ENCODE results near the gene VPS4B.
A peak's percentile ranks its signal among the peaks of the same experiment; 100 is the strongest.
"Not testable (repeated sequence)": the region's sequence is repeated elsewhere in the genome, so short reads cannot be mapped to it uniquely, and the experiment has no call there.

Gene VPS4B

DNA sequence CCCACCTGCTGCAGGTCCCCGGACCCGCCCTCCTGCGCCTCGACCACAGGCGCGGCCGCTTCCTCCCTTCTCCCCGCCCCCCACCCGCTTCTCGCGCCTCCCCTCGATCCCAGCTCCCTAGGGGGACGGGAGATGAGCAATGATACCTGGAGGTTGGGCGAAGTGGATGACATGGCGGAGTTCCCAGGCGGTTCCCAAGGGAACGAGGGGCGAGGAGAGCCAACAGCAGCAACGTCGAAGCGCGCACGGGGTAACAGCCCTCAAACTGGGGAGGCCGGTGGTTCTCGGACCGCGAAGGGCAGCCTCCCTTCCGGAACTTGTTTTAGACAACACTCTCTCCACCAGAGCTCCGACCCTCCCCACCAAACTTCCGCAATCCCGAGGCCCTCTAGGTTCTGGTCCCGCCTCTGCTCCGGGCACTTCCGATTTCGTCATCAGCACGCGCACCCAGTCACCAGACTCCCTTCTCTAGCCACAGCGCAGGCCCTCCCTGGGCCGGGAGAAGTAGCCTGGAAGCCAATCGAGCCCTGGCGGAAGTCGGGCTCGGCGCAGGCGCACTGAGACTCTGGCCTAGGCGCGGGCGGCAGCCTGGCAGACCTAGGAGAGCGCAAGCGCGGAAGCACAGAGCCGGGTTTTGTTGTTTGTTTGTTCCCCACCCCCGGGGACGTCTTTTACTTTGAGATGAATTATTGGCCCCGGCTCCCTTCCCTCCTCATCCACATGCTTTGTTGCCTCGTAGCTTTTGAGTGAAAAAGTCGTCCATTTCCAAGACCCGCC lies at the start of gene VPS4B:
Gene VPS4B, minus strand, starts transcription at position 390 of the 777 bp plus-strand sequence. Its CDS starts 217 bp downstream, at position 173.
- TF ChIP-seq Cebpa-rat (IDR thresholded peaks at IDR 0.05): peak in 5 of 11 experiments; percentile 21 to 70 (median 41); a peak in 4 of 22 replicates
- H3K4me3 ChIP-seq: peak within 1 kb of the TSS; percentile 74 to 98 (median 90)
- peaks cover 16 to 38% (median 23%) of the 10 kb centered on the region in 10 experiments for H3K4me1 ChIP-seq
- H3K4me2 ChIP-seq: peak within 1 kb of the TSS; percentile 82 to 98 (median 87)
- H4K20me1 ChIP-seq: peaks cover 20 to 46% (median 29%) of the 10 kb centered on the region in 11 experiments; a peak in 18 of 22 replicates
- H3K27me3 ChIP-seq: no peaks in the 10 kb centered on the region
- peak within 1 kb of the TSS; percentile 88 to 98 (median 93) for H3K27ac ChIP-seq
- no peaks in the 10 kb centered on the region for H3K9me3 ChIP-seq (replicated peaks in 1 of 11)
- peak within 1 kb of the TSS; percentile 89 to 97 (median 93) for H3K9ac ChIP-seq
- peaks cover 34 to 37% (median 36%) of the 10 kb centered on the region in 11 experiments for H3K36me3 ChIP-seq

DNA sequence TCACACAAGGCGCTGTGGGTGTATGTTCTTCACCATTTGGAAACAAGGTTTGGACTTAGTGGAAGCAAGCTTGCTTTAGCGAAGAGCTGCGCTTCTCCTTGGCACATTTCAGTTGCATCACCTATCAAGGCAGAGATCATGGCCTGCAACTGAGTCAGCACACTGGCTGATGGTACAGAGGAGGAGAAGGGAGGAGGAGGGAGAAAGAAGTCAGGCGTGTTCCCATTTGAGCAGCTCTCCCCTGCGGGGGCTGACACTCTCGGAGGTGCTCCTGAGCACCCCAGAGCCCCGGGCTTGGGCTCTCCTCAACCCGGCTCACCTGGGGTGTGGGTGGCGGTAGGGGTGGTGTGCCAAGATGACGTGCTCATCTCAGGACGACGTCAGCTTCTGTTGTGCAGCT lies 48.5 kb upstream of the VPS4B start:
- no peaks in the 10 kb centered on the region for H3K4me1 ChIP-seq
- no peak for TF ChIP-seq Cebpa-rat (IDR thresholded peaks at IDR 0.05)
- no peaks in the 10 kb centered on the region for H3K27me3 ChIP-seq
- H3K27ac ChIP-seq: no peak overlapping the region
- no peak overlapping the region for H3K4me2 ChIP-seq
- no peak overlapping the region for H3K4me3 ChIP-seq
- no peaks in the 10 kb centered on the region for H4K20me1 ChIP-seq
- H3K9me3 ChIP-seq (replicated peaks in 1 of 11): no peaks in the 10 kb centered on the region
- H3K36me3 ChIP-seq: no peaks in the 10 kb centered on the region
- H3K9ac ChIP-seq: no peak overlapping the region

DNA sequence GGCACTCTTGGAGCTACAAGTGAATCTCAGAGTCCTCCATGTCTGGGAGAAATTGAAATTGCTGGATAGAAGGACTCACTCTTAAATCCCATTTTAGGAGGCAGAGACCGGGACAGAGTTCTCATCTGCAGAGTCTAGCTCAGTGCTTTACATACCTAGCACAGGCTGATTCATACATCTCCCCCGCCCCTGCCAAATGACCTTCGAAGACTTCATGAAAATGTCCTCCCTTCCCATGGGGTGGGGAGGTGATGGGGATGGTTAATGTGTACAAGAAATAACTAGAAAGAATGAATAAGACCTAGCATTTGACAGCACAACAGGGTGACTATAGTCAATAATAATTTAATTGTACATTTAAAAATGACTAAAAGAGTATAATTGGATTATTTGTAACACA lies 46.3 kb upstream of the VPS4B start:
- H3K9ac ChIP-seq: no peak overlapping the region
- no peaks in the 10 kb centered on the region for H3K36me3 ChIP-seq
- H3K27ac ChIP-seq: no peak overlapping the region
- H4K20me1 ChIP-seq: no peaks in the 10 kb centered on the region
- no peaks in the 10 kb centered on the region for H3K4me1 ChIP-seq
- TF ChIP-seq Cebpa-rat (IDR thresholded peaks at IDR 0.05): no peak
- H3K4me2 ChIP-seq: no peak overlapping the region
- no peaks in the 10 kb centered on the region for H3K27me3 ChIP-seq
- no peak overlapping the region for H3K4me3 ChIP-seq
- H3K9me3 ChIP-seq (replicated peaks in 1 of 11): no peaks in the 10 kb centered on the region

GRCh38 chr18:63467699-63468098 lies 45.4 kb upstream of the VPS4B start:
- no peak for TF ChIP-seq Cebpa-rat (IDR thresholded peaks at IDR 0.05)
- no peaks in the 10 kb centered on the region for H3K27me3 ChIP-seq
- H3K4me2 ChIP-seq: no peak overlapping the region
- no peaks in the 10 kb centered on the region for H3K9me3 ChIP-seq (replicated peaks in 1 of 11)
- H3K4me1 ChIP-seq: no peaks in the 10 kb centered on the region
- no peaks in the 10 kb centered on the region for H3K36me3 ChIP-seq
- no peak overlapping the region for H3K27ac ChIP-seq
- no peak overlapping the region for H3K4me3 ChIP-seq
- no peaks in the 10 kb centered on the region for H4K20me1 ChIP-seq
- no peak overlapping the region for H3K9ac ChIP-seq

DNA sequence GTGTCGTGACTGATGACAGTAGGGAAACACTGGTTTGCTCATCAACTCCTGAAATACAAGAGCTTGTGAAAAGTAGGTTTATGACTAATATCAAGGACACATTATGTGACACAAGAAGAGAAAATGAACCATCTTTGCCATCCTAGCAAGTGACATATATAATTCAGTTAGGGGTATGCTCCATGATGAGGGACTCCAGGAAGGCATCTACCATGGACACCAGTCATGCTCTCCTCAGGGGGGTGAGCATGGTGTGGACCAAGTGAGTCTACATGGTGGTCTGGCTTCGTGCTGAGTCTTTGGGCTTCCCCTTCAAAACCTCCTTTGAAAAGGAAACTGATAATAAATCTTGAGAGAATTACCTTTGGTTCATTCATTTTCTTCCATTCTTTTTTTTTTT lies 42.8 kb upstream of the VPS4B start:
- Histone ChIP-seq H3K4me2 (no peak overlapping the region), H3K36me3 (no peaks in the 10 kb centered on the region), H3K4me1 (no peaks in the 10 kb centered on the region), H3K4me3 (no peak overlapping the region), H4K20me1 (no peaks in the 10 kb centered on the region), H3K9me3 (replicated peaks in 1 of 11) (no peaks in the 10 kb centered on the region), H3K27me3 (no peaks in the 10 kb centered on the region), H3K27ac (no peak overlapping the region), H3K9ac (no peak overlapping the region)
- TF ChIP-seq Cebpa-rat (IDR thresholded peaks at IDR 0.05): no peak

- Histone ChIP-seq H3K9me3 (replicated peaks in 1 of 11) (peaks cover 0 to 5% (median 0%) of the 10 kb centered on the region in 11 experiments; a peak in 5 of 22 replicates), H3K27ac (no peak overlapping the region), H3K4me3 (no peak overlapping the region), H3K27me3 (no peaks in the 10 kb centered on the region), H3K36me3 (no peaks in the 10 kb centered on the region), H3K9ac (no peak overlapping the region), H4K20me1 (no peaks in the 10 kb centered on the region), H3K4me1 (no peaks in the 10 kb centered on the region), H3K4me2 (no peak overlapping the region)
- no peak for TF ChIP-seq Cebpa-rat (IDR thresholded peaks at IDR 0.05)
These were observed 42.2 kb upstream of the VPS4B start for GRCh38 chr18:63464434-63464833.

- H3K9me3 ChIP-seq (replicated peaks in 1 of 11): peaks cover 0 to 17% (median 0%) of the 10 kb centered on the region in 11 experiments; a peak in 5 of 22 replicates
- no peak for TF ChIP-seq Cebpa-rat (IDR thresholded peaks at IDR 0.05)
- H3K27me3 ChIP-seq: no peaks in the 10 kb centered on the region
- H3K4me3 ChIP-seq: no peak overlapping the region
- no peak overlapping the region for H3K4me2 ChIP-seq
- H4K20me1 ChIP-seq: no peaks in the 10 kb centered on the region
- no peak overlapping the region for H3K27ac ChIP-seq
- no peaks in the 10 kb centered on the region for H3K4me1 ChIP-seq
- H3K9ac ChIP-seq: no peak overlapping the region
- no peaks in the 10 kb centered on the region for H3K36me3 ChIP-seq
These were observed 38.1 kb upstream of the VPS4B start for GRCh38 chr18:63460414-63460813.

GRCh38 chr18:63457977-63458376 lies 35.7 kb upstream of the VPS4B start:
- H3K36me3 ChIP-seq: no peaks in the 10 kb centered on the region
- no peak overlapping the region for H3K9ac ChIP-seq
- no peak for TF ChIP-seq Cebpa-rat (IDR thresholded peaks at IDR 0.05)
- no peak overlapping the region for H3K4me3 ChIP-seq
- H4K20me1 ChIP-seq: no peaks in the 10 kb centered on the region
- no peak overlapping the region for H3K4me2 ChIP-seq
- H3K9me3 ChIP-seq (replicated peaks in 1 of 11): peaks cover 0 to 17% (median 0%) of the 10 kb centered on the region in 11 experiments; a peak in 5 of 22 replicates
- H3K4me1 ChIP-seq: no peaks in the 10 kb centered on the region
- no peaks in the 10 kb centered on the region for H3K27me3 ChIP-seq
- H3K27ac ChIP-seq: no peak overlapping the region

DNA sequence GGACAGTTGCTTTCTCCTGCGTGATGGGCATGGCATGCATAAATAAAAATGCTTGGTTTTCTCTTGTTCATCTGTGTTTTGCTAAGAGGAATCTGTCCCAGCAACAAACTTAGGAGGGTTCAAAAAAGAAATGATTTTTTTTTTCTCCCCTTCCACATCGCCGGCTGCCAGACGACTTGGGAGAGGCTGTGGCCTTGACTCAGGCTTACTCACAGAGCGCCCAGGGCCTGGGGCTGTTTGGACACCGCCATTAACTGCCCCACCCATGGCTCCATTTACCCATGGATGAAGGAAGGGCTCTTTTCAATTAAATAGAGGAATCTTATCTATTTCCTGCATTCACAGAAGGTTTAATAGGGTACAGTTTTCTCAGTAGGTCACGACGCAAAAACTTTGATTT lies 32.2 kb upstream of the VPS4B start:
- H4K20me1 ChIP-seq: no peaks in the 10 kb centered on the region
- TF ChIP-seq Cebpa-rat (IDR thresholded peaks at IDR 0.05): no peak
- no peak overlapping the region for H3K9ac ChIP-seq
- H3K27me3 ChIP-seq: no peaks in the 10 kb centered on the region
- no peak overlapping the region for H3K27ac ChIP-seq
- no peak overlapping the region for H3K4me2 ChIP-seq
- H3K4me1 ChIP-seq: peaks cover 0 to 6% (median 0%) of the 10 kb centered on the region in 10 experiments; a peak in 1 of 20 replicates
- H3K36me3 ChIP-seq: no peaks in the 10 kb centered on the region
- H3K4me3 ChIP-seq: no peak overlapping the region
- H3K9me3 ChIP-seq (replicated peaks in 1 of 11): peaks cover 0 to 16% (median 5%) of the 10 kb centered on the region in 11 experiments; a peak in 14 of 22 replicates

GRCh38 chr18:63452751-63453150 lies 30.5 kb upstream of the VPS4B start:
- not testable (repeated sequence) for H3K4me2 ChIP-seq; H4K20me1 ChIP-seq; H3K27ac ChIP-seq; H3K4me3 ChIP-seq; H3K9me3 ChIP-seq (replicated peaks in 1 of 11); H3K4me1 ChIP-seq; H3K27me3 ChIP-seq; H3K36me3 ChIP-seq; H3K9ac ChIP-seq

Data from BLaER1 treated with 17β-estradiol and CSF1 and Interleukin-3, amounts not matched to agents 10 nM and 100 nM (cell line).